Right lobe of liver (tissue), 4 donors: ENCODE data around the gene METTL2A.

Experiments used
- POLR2A ChIP-seq: fragments of 450-650 bp; IDR thresholded peaks from one replicate; pipeline ENCODE4 v1.6.1; 2017; ENCODE audit warnings: antibody characterized with exemption, mild to moderate bottlenecking
- TF ChIP-seq, protein P1 (sequence below), 4 donors: fragments of 200-600 bp in 3 of 4; fragments of 450-650 bp in 1 of 4; IDR thresholded peaks; one replicate each; pipeline versions ENCODE4 v1.5.1 to v1.8.0; 2016 to 2022; ENCODE audit warnings: antibody characterized with exemption in 4 of 4, mild to moderate bottlenecking in 2 of 4
- donor health status: DM: no; HTN: no; CAD: no.
- donor health status: DM: no; HTN: no; CAD: no.
- donor health status: DM: no; HTN: yes; CAD: no.

DNA sequence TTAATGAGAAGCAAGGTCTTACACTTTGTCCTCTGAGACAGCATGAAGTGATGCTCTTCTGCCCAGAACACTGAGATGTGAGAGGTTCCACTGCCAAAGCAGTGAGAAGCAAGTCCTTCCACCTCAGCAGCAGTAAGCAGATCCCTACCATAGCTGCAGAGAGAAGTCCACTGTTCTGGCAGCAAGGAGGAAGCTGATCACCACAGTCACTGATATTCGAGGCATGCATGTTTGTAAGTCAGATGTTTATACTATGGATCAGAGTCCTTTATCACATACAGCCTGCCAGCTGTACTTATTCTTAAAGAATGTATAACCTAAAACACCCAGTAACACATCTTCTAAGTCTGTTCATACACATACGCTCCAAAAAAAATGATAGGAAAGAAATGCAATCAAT lies 18.2 kb upstream of the METTL2A start:
- TF ChIP-seq, protein P1, sequence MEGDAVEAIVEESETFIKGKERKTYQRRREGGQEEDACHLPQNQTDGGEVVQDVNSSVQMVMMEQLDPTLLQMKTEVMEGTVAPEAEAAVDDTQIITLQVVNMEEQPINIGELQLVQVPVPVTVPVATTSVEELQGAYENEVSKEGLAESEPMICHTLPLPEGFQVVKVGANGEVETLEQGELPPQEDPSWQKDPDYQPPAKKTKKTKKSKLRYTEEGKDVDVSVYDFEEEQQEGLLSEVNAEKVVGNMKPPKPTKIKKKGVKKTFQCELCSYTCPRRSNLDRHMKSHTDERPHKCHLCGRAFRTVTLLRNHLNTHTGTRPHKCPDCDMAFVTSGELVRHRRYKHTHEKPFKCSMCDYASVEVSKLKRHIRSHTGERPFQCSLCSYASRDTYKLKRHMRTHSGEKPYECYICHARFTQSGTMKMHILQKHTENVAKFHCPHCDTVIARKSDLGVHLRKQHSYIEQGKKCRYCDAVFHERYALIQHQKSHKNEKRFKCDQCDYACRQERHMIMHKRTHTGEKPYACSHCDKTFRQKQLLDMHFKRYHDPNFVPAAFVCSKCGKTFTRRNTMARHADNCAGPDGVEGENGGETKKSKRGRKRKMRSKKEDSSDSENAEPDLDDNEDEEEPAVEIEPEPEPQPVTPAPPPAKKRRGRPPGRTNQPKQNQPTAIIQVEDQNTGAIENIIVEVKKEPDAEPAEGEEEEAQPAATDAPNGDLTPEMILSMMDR (IDR thresholded peaks at IDR 0.05), result no peak
- TF ChIP-seq POLR2A, result no peak
